Uterus (tissue), 4 donors: ENCODE measurements around the gene PIGP. TPM values are rescaled to one million over a fixed set of nuclear protein-coding genes. Genes with fewer than 3 reads are reported as not detected.
"Not testable (repeated sequence)": the region's sequence is repeated elsewhere in the genome, so short reads cannot be mapped to it uniquely, and the experiment has no call there.

Experiments
- DNase-seq, 2 donors: peaks; one replicate each; pipeline ENCODE4 v3.0.0-alpha.2; 2019 to 2020
- H3K27ac ChIP-seq, 2 donors: fragments of 200-600 bp; sonication (generic); 1 replicate in 1 of 2; 2 replicates in 1 of 2; pipeline ENCODE4 v1.5.1; 2016 to 2018
- H3K27me3 ChIP-seq, 2 donors: fragments of 200-600 bp; sonication (generic); one replicate each; pipeline ENCODE4 v1.5.1; 2018 to 2019; ENCODE audit warnings: control low read depth in 1 of 2
- H3K36me3 ChIP-seq, 2 donors: fragments of 200-600 bp; sonication (generic); one replicate each; pipeline ENCODE4 v1.5.1; 2019; ENCODE audit warnings: control low read depth in 1 of 2
- H3K4me1 ChIP-seq, 2 donors: fragments of 200-600 bp; sonication (generic); one replicate each; pipeline ENCODE4 v1.5.1; 2018 to 2019; ENCODE audit warnings: control low read depth in 1 of 2
- H3K4me3 ChIP-seq, 2 donors: fragments of 200-600 bp; sonication (generic); 1 replicate in 1 of 2; 2 replicates in 1 of 2; pipeline ENCODE4 v1.5.1; 2018 to 2019; ENCODE audit warnings: mild to moderate bottlenecking in 1 of 2
- H3K9me3 ChIP-seq, 2 donors: fragments of 200-600 bp; sonication (generic); one replicate each; pipeline ENCODE4 v1.5.1; 2019; ENCODE audit warnings: control low read depth in 1 of 2
- CTCF ChIP-seq, 4 experiments: fragments of 200-600 bp in 2 of 4; fragments of 450-650 bp in 2 of 4; sonication (generic) in 2 of 4; IDR thresholded peaks; one replicate each; pipeline ENCODE4 v1.5.1; 2016 to 2019; ENCODE audit warnings: antibody characterized with exemption in 4 of 4, mild to moderate bottlenecking in 2 of 4, moderate library complexity in 1 of 4
- POLR2A ChIP-seq, 2 donors: fragments of 450-650 bp; IDR thresholded peaks; one replicate each; pipeline ENCODE4 v1.6.1; 2016; ENCODE audit warnings: antibody characterized with exemption in 2 of 2, mild to moderate bottlenecking in 1 of 2, moderate library complexity in 1 of 2
- intact Hi-C: fragments of 100-400 bp; cut with DNase I; formaldehyde crosslinking; loops from one replicate; pipeline ENCODE4 v1.15.1; 2023; ENCODE audit warnings: low total_unique reads
- total RNA-seq, 4 donors: library from RNA; depleted of rRNA in 3 of 4; stranded (reverse); fragments of >200 nt in 3 of 4; gene quantifications; one replicate each; pipeline versions ENCODE4 v1.1.0 to v1.2.4, GENCODE V29; 2014 to 2023
- donor health status: DM: yes; HTN: yes; CAD: no.

The PIGP gene
- total RNA-seq, 4 donors from 2014 or later = 1.8 to 20.1 (median 9.3) TPM

GRCh38 chr21:37106998-37107397, 34.1 kb upstream of the PIGP start:
- H3K36me3 ChIP-seq = no peaks in the 10 kb centered on the region
- H3K27me3 ChIP-seq = no peaks in the 10 kb centered on the region
- no peak for DNase-seq
- TF ChIP-seq CTCF (IDR thresholded peaks at IDR 0.05) = no peak
- no peak for TF ChIP-seq POLR2A (IDR thresholded peaks at IDR 0.05)
- H3K27ac ChIP-seq = no peak overlapping the region
- no peaks in the 10 kb centered on the region for H3K9me3 ChIP-seq
- H3K4me1 ChIP-seq = no peaks in the 10 kb centered on the region
- intact Hi-C loops = no loop called here
- no peak overlapping the region for H3K4me3 ChIP-seq

GRCh38 chr21:37102746-37103145, 29.9 kb upstream of the PIGP start:
- intact Hi-C loops, H3K27me3 ChIP-seq, DNase-seq, H3K36me3 ChIP-seq, H3K9me3 ChIP-seq, H3K27ac ChIP-seq, H3K4me1 ChIP-seq, H3K4me3 ChIP-seq: not testable (repeated sequence)

GRCh38 chr21:37101384-37101783, 28.5 kb upstream of the PIGP start:
- no peak overlapping the region for H3K27ac ChIP-seq
- no peak for DNase-seq
- intact Hi-C loops = no loop called here
- H3K4me1 ChIP-seq = no peaks in the 10 kb centered on the region
- no peaks in the 10 kb centered on the region for H3K36me3 ChIP-seq
- TF ChIP-seq CTCF (IDR thresholded peaks at IDR 0.05) = no peak
- TF ChIP-seq POLR2A (IDR thresholded peaks at IDR 0.05) = no peak
- no peaks in the 10 kb centered on the region for H3K9me3 ChIP-seq
- H3K4me3 ChIP-seq = no peak overlapping the region
- no peaks in the 10 kb centered on the region for H3K27me3 ChIP-seq

- Histone ChIP-seq H3K9me3 (no peaks in the 10 kb centered on the region), H3K36me3 (no peaks in the 10 kb centered on the region), H3K4me3 (no peak overlapping the region), H3K27me3 (no peaks in the 10 kb centered on the region), H3K4me1 (no peaks in the 10 kb centered on the region), H3K27ac (no peak overlapping the region)
- intact Hi-C loops = no loop called here
- no peak for TF ChIP-seq CTCF (IDR thresholded peaks at IDR 0.05)
- no peak for TF ChIP-seq POLR2A (IDR thresholded peaks at IDR 0.05)
- no peak for DNase-seq
Measured at GRCh38 chr21:37100316-37100715, 27.4 kb upstream of the PIGP start.

- Histone ChIP-seq H3K27me3 (no peaks in the 10 kb centered on the region), H3K4me3 (no peak overlapping the region), H3K36me3 (no peaks in the 10 kb centered on the region), H3K4me1 (no peaks in the 10 kb centered on the region), H3K9me3 (no peaks in the 10 kb centered on the region), H3K27ac (no peak overlapping the region)
- DNase-seq = no peak
- TF ChIP-seq POLR2A (IDR thresholded peaks at IDR 0.05) = no peak
- no peak for TF ChIP-seq CTCF (IDR thresholded peaks at IDR 0.05)
- intact Hi-C loops = no loop called here
Measured at GRCh38 chr21:37098751-37099150, 25.9 kb upstream of the PIGP start.

GRCh38 chr21:37095821-37096220, 22.9 kb upstream of the PIGP start:
- Histone ChIP-seq H3K36me3 (no peaks in the 10 kb centered on the region), H3K4me3 (no peak overlapping the region)

More at GRCh38 chr21:37095821-37096220, 22.9 kb upstream of the PIGP start:
- no peak for DNase-seq
- no peak overlapping the region for H3K27ac ChIP-seq
- H3K9me3 ChIP-seq = no peaks in the 10 kb centered on the region
- no peaks in the 10 kb centered on the region for H3K4me1 ChIP-seq
- no peaks in the 10 kb centered on the region for H3K27me3 ChIP-seq
- intact Hi-C loops = no loop called here
- TF ChIP-seq CTCF (IDR thresholded peaks at IDR 0.05) (no peak), POLR2A (IDR thresholded peaks at IDR 0.05) (no peak)
